GM23338 (cell line): ENCODE measurements around the gene TXNL4A. TPM values are rescaled to one million over a fixed set of nuclear protein-coding genes. Genes with fewer than 3 reads are reported as not detected.

ENCODE experiments used
- ATAC-seq: fragments of 200-7000 bp; cut with Tn5 transposase; 3 replicates; pipeline ENCODE4 v1.9.1; 2020
- DNase-seq: peaks from one replicate; pipeline ENCODE4 v3.0.0-alpha.2; 2015; ENCODE audit warnings: low spot score
- H2AFZ ChIP-seq: fragments of 200-600 bp; sonication (generic); 2 replicates; pipeline ENCODE4 v1.8.0; 2016; ENCODE audit warnings: antibody characterized with exemption, mild to moderate bottlenecking, moderate library complexity
- H3F3A ChIP-seq: fragments of 200-600 bp; sonication (generic); replicated peaks from 2 replicates; pipeline ENCODE4 v1.8.0; 2017; ENCODE audit warnings: antibody characterized with exemption, mixed run types, low read depth
- H3K27ac ChIP-seq: fragments of 200-600 bp; sonication (generic); 2 replicates; pipeline ENCODE4 v1.6.1; 2016; ENCODE audit warnings: low read depth
- H3K27me3 ChIP-seq: fragments of 200-600 bp; sonication (generic); 2 replicates; pipeline ENCODE4 v1.8.0; 2016; ENCODE audit warnings: mild to moderate bottlenecking, mixed run types, moderate library complexity; ENCODE audit not compliant: insufficient read depth
- H3K36me3 ChIP-seq: fragments of 200-600 bp; sonication (generic); 2 replicates; pipeline ENCODE4 v1.8.0; 2016; ENCODE audit warnings: mild to moderate bottlenecking; ENCODE audit not compliant: insufficient read depth
- H3K4me1 ChIP-seq: fragments of 200-600 bp; sonication (generic); 2 replicates; pipeline ENCODE4 v1.8.0; 2016; ENCODE audit warnings: mild to moderate bottlenecking, moderate library complexity; ENCODE audit not compliant: insufficient read depth
- H3K4me2 ChIP-seq: fragments of 200-600 bp; sonication (generic); 2 replicates; pipeline ENCODE4 v1.7.1; 2017; ENCODE audit warnings: mixed run types
- H3K4me3 ChIP-seq: fragments of 200-600 bp; sonication (generic); 2 replicates; pipeline ENCODE4 v1.6.1; 2016; ENCODE audit warnings: mixed run types
- H3K79me2 ChIP-seq: fragments of 200-600 bp; sonication (generic); replicated peaks from 2 replicates; pipeline ENCODE4 v1.8.0; 2017; ENCODE audit warnings: mild to moderate bottlenecking; ENCODE audit not compliant: insufficient read depth
- H3K9me2 ChIP-seq: fragments of 200-600 bp; sonication (generic); 2 replicates; pipeline ENCODE4 v1.8.0; 2017; ENCODE audit not compliant: insufficient read depth
- H4K20me1 ChIP-seq: fragments of 200-600 bp; sonication (generic); replicated peaks from 2 replicates; pipeline ENCODE4 v1.8.0; 2017; ENCODE audit warnings: mild to moderate bottlenecking; ENCODE audit not compliant: insufficient read depth
- H3K27ac Mint-ChIP-seq: 2 replicates; pipeline ENCODE4 v1.8.0; 2020; ENCODE audit warnings: inconsistent platforms, mild to moderate bottlenecking, moderate library complexity, mixed read lengths
- H3K27me3 Mint-ChIP-seq: 3 replicates; pipeline ENCODE4 v1.8.0; 2022; ENCODE audit warnings: low read depth, mild to moderate bottlenecking, moderate library complexity, mixed read lengths, inconsistent platforms; ENCODE audit not compliant: insufficient read depth, poor library complexity
- H3K36me3 Mint-ChIP-seq: 3 replicates; pipeline ENCODE4 v1.8.0; 2021; ENCODE audit warnings: low read depth, mild to moderate bottlenecking, inconsistent platforms, moderate library complexity, mixed read lengths
- H3K4me1 Mint-ChIP-seq: 3 replicates; pipeline ENCODE4 v1.8.0; 2020; ENCODE audit warnings: mild to moderate bottlenecking, inconsistent platforms, mixed read lengths
- H3K4me3 Mint-ChIP-seq: 3 replicates; pipeline ENCODE4 v1.8.0; 2021; ENCODE audit warnings: moderate library complexity, mild to moderate bottlenecking, inconsistent platforms, mixed read lengths
- H3K9me3 Mint-ChIP-seq: 3 replicates; pipeline ENCODE4 v1.8.0; 2020; ENCODE audit warnings: moderate library complexity, mild to moderate bottlenecking, inconsistent platforms, mixed read lengths
- CTCF ChIP-seq, 2 experiments: fragments of 200-600 bp in 1 of 2; sonication (generic) in 1 of 2; conservative IDR thresholded peaks; 2 replicates each; pipeline versions ENCODE4 v1.5.1 to v1.6.1; 2016 to 2017; ENCODE audit warnings: antibody characterized with exemption in 2 of 2, low read depth in 2 of 2, mild to moderate bottlenecking in 2 of 2, moderate library complexity in 1 of 2
- EZH2phosphoT487 ChIP-seq: fragments of 200-600 bp; sonication (generic); IDR thresholded peaks from one replicate; pipeline ENCODE4 v1.8.1; 2018; ENCODE audit warnings: antibody characterized with exemption; ENCODE audit not compliant: unreplicated experiment
- POLR2AphosphoS5 ChIP-seq: IDR thresholded peaks from 2 replicates; pipeline ENCODE4 v1.6.1; 2016; ENCODE audit warnings: antibody characterized with exemption, low read depth
- STAT1 ChIP-seq: IDR thresholded peaks from one replicate; pipeline ENCODE4 v1.6.1; 2016; ENCODE audit warnings: antibody characterized with exemption; ENCODE audit not compliant: unreplicated experiment
- ZNF114 ChIP-seq: fragments of 250-450 bp; sonication (Bioruptor Pico); IDR thresholded peaks from 2 replicates; pipeline ENCODE4 v1.5.0; 2020; ENCODE audit warnings: mild to moderate bottlenecking, moderate library complexity
- ZNF331 ChIP-seq: fragments of 250-450 bp; sonication (Bioruptor Pico); IDR thresholded peaks from 2 replicates; pipeline ENCODE4 v1.5.0; 2020; ENCODE audit warnings: low read depth, mild to moderate bottlenecking, moderate library complexity
- polyA plus RNA-seq: library from polyadenylated mRNA; unstranded; fragments of >200 nt; fragmentation: Nextera tagmentation; extraction: Ambion mirVana; gene quantifications from 2 replicates; pipeline ENCODE4 v1.2.1, GENCODE V29; 2016
- total RNA-seq: library from RNA; depleted of rRNA; stranded (reverse); fragments of >200 nt; shearing (Covaris generic); gene quantifications from 2 replicates; pipeline ENCODE4 v1.2.3, GENCODE V29; 2014
- TF ChIP-seq, protein P1 (sequence below): IDR thresholded peaks from one replicate; pipeline ENCODE4 v1.6.1; 2018; ENCODE audit warnings: antibody characterized with exemption; ENCODE audit not compliant: unreplicated experiment
- TF ChIP-seq, protein P2 (sequence below): fragments of 250-450 bp; sonication (Bioruptor Pico); IDR thresholded peaks from 2 replicates; pipeline ENCODE4 v1.5.0; 2020; ENCODE audit warnings: mild to moderate bottlenecking, moderate library complexity

Gene TXNL4A
- total and polyA plus RNA-seq, 2 experiments from 2014 or later = 51.0 to 271 TPM

GRCh38 chr18:79983793-79984192 lies 4.6 kb downstream of the TXNL4A start:
- H4K20me1 ChIP-seq = peaks cover 55% of the 10 kb centered on the region

More at GRCh38 chr18:79983793-79984192, 4.6 kb downstream of the TXNL4A start:
- peaks cover 94% of the 10 kb centered on the region for H3K79me2 ChIP-seq
- TF ChIP-seq STAT1 = no peak
- no peak for TF ChIP-seq EZH2phosphoT487
- no peak for TF ChIP-seq ZNF331 (CRISPR knock-in tag)
- TF ChIP-seq ZNF114 = no peak
- TF ChIP-seq POLR2AphosphoS5 = no peak
- TF ChIP-seq, protein P1, sequence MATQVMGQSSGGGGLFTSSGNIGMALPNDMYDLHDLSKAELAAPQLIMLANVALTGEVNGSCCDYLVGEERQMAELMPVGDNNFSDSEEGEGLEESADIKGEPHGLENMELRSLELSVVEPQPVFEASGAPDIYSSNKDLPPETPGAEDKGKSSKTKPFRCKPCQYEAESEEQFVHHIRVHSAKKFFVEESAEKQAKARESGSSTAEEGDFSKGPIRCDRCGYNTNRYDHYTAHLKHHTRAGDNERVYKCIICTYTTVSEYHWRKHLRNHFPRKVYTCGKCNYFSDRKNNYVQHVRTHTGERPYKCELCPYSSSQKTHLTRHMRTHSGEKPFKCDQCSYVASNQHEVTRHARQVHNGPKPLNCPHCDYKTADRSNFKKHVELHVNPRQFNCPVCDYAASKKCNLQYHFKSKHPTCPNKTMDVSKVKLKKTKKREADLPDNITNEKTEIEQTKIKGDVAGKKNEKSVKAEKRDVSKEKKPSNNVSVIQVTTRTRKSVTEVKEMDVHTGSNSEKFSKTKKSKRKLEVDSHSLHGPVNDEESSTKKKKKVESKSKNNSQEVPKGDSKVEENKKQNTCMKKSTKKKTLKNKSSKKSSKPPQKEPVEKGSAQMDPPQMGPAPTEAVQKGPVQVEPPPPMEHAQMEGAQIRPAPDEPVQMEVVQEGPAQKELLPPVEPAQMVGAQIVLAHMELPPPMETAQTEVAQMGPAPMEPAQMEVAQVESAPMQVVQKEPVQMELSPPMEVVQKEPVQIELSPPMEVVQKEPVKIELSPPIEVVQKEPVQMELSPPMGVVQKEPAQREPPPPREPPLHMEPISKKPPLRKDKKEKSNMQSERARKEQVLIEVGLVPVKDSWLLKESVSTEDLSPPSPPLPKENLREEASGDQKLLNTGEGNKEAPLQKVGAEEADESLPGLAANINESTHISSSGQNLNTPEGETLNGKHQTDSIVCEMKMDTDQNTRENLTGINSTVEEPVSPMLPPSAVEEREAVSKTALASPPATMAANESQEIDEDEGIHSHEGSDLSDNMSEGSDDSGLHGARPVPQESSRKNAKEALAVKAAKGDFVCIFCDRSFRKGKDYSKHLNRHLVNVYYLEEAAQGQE = no peak
- no peak for TF ChIP-seq CTCF (conservative IDR thresholded peaks at IDR 0.05; ENCODE audit: low read depth in 2 of 2)
- TF ChIP-seq, protein P2, sequence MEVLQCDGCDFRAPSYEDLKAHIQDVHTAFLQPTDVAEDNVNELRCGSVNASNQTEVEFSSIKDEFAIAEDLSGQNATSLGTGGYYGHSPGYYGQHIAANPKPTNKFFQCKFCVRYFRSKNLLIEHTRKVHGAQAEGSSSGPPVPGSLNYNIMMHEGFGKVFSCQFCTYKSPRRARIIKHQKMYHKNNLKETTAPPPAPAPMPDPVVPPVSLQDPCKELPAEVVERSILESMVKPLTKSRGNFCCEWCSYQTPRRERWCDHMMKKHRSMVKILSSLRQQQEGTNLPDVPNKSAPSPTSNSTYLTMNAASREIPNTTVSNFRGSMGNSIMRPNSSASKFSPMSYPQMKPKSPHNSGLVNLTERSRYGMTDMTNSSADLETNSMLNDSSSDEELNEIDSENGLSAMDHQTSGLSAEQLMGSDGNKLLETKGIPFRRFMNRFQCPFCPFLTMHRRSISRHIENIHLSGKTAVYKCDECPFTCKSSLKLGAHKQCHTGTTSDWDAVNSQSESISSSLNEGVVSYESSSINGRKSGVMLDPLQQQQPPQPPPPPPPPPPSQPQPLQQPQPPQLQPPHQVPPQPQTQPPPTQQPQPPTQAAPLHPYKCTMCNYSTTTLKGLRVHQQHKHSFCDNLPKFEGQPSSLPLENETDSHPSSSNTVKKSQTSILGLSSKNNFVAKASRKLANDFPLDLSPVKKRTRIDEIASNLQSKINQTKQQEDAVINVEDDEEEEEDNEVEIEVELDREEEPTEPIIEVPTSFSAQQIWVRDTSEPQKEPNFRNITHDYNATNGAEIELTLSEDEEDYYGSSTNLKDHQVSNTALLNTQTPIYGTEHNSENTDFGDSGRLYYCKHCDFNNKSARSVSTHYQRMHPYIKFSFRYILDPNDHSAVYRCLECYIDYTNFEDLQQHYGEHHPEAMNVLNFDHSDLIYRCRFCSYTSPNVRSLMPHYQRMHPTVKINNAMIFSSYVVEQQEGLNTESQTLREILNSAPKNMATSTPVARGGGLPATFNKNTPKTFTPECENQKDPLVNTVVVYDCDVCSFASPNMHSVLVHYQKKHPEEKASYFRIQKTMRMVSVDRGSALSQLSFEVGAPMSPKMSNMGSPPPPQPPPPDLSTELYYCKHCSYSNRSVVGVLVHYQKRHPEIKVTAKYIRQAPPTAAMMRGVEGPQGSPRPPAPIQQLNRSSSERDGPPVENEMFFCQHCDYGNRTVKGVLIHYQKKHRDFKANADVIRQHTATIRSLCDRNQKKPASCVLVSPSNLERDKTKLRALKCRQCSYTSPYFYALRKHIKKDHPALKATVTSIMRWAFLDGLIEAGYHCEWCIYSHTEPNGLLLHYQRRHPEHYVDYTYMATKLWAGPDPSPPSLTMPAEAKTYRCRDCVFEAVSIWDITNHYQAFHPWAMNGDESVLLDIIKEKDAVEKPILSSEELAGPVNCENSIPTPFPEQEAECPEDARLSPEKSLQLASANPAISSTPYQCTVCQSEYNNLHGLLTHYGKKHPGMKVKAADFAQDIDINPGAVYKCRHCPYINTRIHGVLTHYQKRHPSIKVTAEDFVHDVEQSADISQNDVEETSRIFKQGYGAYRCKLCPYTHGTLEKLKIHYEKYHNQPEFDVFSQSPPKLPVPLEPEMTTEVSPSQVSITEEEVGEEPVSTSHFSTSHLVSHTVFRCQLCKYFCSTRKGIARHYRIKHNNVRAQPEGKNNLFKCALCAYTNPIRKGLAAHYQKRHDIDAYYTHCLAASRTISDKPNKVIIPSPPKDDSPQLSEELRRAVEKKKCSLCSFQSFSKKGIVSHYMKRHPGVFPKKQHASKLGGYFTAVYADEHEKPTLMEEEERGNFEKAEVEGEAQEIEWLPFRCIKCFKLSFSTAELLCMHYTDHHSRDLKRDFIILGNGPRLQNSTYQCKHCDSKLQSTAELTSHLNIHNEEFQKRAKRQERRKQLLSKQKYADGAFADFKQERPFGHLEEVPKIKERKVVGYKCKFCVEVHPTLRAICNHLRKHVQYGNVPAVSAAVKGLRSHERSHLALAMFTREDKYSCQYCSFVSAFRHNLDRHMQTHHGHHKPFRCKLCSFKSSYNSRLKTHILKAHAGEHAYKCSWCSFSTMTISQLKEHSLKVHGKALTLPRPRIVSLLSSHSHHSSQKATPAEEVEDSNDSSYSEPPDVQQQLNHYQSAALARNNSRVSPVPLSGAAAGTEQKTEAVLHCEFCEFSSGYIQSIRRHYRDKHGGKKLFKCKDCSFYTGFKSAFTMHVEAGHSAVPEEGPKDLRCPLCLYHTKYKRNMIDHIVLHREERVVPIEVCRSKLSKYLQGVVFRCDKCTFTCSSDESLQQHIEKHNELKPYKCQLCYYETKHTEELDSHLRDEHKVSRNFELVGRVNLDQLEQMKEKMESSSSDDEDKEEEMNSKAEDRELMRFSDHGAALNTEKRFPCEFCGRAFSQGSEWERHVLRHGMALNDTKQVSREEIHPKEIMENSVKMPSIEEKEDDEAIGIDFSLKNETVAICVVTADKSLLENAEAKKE (CRISPR knock-in tag) = no peak
- no peaks in the 10 kb centered on the region for H3F3A ChIP-seq
- H3K27ac ChIP-seq = no peak overlapping the region
- DNase-seq = no peak
- Mint-ChIP-seq H3K9me3 (no peaks in the 10 kb centered on the region), H3K27ac (peak overlapping the region; percentile 19; the same call in 1 of the 2 replicates), H3K4me3 (no peak overlapping the region; the same call in 2 of the 3 replicates), H3K4me1 (peaks cover 24% of the 10 kb centered on the region), H3K27me3 (peaks cover 3% of the 10 kb centered on the region), H3K36me3 (peaks cover 41% of the 10 kb centered on the region)
- ATAC-seq = no peak
- no peaks in the 10 kb centered on the region for H3K27me3 ChIP-seq
- H3K4me2 ChIP-seq = no peak overlapping the region
- peaks cover 8% of the 10 kb centered on the region for H3K36me3 ChIP-seq
- H3K4me3 ChIP-seq = no peak overlapping the region
- H3K4me1 ChIP-seq = no peaks in the 10 kb centered on the region; the same call in 1 of the 2 replicates
- no peak overlapping the region for H2AFZ ChIP-seq
- no peaks in the 10 kb centered on the region for H3K9me2 ChIP-seq
